Body of pancreas (tissue), 4 donors: ENCODE data around the gene KRT84.

Source experiments
- POLR2A ChIP-seq, 3 donors: fragments of 450-650 bp; IDR thresholded peaks; one replicate each; pipeline ENCODE4 v1.6.1; 2016; ENCODE audit warnings: antibody characterized with exemption in 3 of 3, mild to moderate bottlenecking in 2 of 3
- TF ChIP-seq, protein P1 (sequence below), 7 experiments: fragments of 450-650 bp in 4 of 7; fragments of 200-600 bp in 3 of 7; sonication (generic) in 3 of 7; IDR thresholded peaks; one replicate each; pipeline ENCODE4 v1.5.1; 2016 to 2019; ENCODE audit warnings: antibody characterized with exemption in 7 of 7

GRCh38 chr12:52398176-52398575, 12.7 kb upstream of the KRT84 start:
- TF ChIP-seq, protein P1, sequence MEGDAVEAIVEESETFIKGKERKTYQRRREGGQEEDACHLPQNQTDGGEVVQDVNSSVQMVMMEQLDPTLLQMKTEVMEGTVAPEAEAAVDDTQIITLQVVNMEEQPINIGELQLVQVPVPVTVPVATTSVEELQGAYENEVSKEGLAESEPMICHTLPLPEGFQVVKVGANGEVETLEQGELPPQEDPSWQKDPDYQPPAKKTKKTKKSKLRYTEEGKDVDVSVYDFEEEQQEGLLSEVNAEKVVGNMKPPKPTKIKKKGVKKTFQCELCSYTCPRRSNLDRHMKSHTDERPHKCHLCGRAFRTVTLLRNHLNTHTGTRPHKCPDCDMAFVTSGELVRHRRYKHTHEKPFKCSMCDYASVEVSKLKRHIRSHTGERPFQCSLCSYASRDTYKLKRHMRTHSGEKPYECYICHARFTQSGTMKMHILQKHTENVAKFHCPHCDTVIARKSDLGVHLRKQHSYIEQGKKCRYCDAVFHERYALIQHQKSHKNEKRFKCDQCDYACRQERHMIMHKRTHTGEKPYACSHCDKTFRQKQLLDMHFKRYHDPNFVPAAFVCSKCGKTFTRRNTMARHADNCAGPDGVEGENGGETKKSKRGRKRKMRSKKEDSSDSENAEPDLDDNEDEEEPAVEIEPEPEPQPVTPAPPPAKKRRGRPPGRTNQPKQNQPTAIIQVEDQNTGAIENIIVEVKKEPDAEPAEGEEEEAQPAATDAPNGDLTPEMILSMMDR (IDR thresholded peaks at IDR 0.05), result no peak
- no peak for TF ChIP-seq POLR2A (IDR thresholded peaks at IDR 0.05)
